NT2/D1 (cell line): Measurements from ENCODE around the gene LAIR2.
"Not testable (repeated sequence)": the region's sequence is repeated elsewhere in the genome, so short reads cannot be mapped to it uniquely, and the experiment has no call there.

Source experiments
- DNase-seq: peaks from one replicate; pipeline ENCODE4 v3.0.0-alpha.2; 2011; ENCODE audit warnings: low read depth, low spot score
- H3K27me3 ChIP-seq: 2 replicates; pipeline ENCODE4 v1.6.0; 2011; ENCODE audit warnings: mild to moderate bottlenecking; ENCODE audit not compliant: insufficient read length, insufficient read depth
- H3K36me3 ChIP-seq: 2 replicates; pipeline ENCODE4 v1.6.1; 2011; ENCODE audit warnings: mild to moderate bottlenecking, low read length, mixed read lengths; ENCODE audit not compliant: insufficient read depth, insufficient read length
- H3K4me1 ChIP-seq: 2 replicates; pipeline ENCODE4 v1.5.1; 2011; ENCODE audit not compliant: insufficient read depth, insufficient read length
- H3K4me3 ChIP-seq: 2 replicates; pipeline ENCODE4 v1.5.1; 2011; ENCODE audit warnings: low read depth; ENCODE audit not compliant: insufficient read length
- H3K9ac ChIP-seq: 2 replicates; pipeline ENCODE4 v1.6.0; 2011; ENCODE audit warnings: low read depth; ENCODE audit not compliant: insufficient read length
- H3K9me3 ChIP-seq: 2 replicates; pipeline ENCODE4 v1.5.1; 2011; ENCODE audit warnings: mild to moderate bottlenecking, low read length; ENCODE audit not compliant: insufficient read depth
- SUZ12 ChIP-seq: IDR thresholded peaks from 2 replicates; pipeline ENCODE4 v1.6.1; 2011; ENCODE audit not compliant: insufficient read length, insufficient read depth; ENCODE audit errors: extremely low read depth
- YY1 ChIP-seq: IDR thresholded peaks from 2 replicates; pipeline ENCODE4 v1.6.1; 2011; ENCODE audit not compliant: insufficient read length, insufficient read depth
- ZNF274 ChIP-seq: IDR thresholded peaks from 2 replicates; pipeline ENCODE4 v1.6.1; 2011; ENCODE audit warnings: mild to moderate bottlenecking, low read depth, low read length

The LAIR2 gene

DNA sequence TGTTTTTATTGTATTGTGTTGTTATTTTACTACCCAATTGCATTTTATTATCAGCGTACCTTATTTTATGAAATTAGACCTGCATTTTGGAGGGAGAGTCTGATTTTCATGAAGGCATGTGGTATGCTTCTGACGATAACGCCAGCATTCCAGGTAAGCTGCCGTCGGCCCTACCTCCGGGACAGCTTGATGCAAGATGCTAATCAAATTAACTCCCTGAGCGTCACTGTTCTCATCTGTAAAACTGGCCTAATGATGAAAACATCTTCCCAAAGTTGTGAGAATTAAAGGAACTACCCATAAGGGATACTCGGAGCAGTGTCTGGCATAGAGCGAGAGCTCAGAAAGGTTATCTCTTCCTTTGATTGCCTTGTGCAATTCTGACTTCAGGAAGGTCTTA lies 12.9 kb upstream of the LAIR2 start:
- H3K36me3 ChIP-seq: no peaks in the 10 kb centered on the region
- H3K4me1 ChIP-seq: peaks cover 1% of the 10 kb centered on the region
- no peak overlapping the region for H3K9ac ChIP-seq
- no peak for TF ChIP-seq ZNF274
- no peak for TF ChIP-seq YY1
- TF ChIP-seq SUZ12: no peak
- H3K9me3 ChIP-seq: no peaks in the 10 kb centered on the region
- no peaks in the 10 kb centered on the region for H3K27me3 ChIP-seq
- DNase-seq: no peak
- H3K4me3 ChIP-seq: no peak overlapping the region

DNA sequence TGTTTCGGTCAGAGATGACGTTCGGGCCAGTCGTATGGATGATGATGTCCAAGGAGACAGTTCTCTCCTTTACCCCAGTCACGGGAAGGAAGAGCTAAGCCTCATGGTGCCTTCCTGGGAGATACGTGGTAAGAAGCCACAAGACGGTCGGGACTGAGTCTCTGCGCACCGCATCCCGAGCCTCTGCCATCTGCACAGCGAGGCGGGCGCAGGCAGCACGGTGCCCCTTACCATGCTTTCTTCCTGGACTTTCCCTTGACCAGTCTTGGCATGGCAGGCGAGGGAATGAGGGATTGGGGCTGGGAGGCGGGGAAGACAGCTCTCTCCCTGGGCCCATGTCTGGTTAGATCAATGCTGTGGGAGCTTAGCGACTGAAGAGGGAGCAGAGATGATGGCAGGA lies 10.1 kb upstream of the LAIR2 start:
- Histone ChIP-seq H3K27me3 (no peaks in the 10 kb centered on the region), H3K9ac (no peak overlapping the region), H3K9me3 (no peaks in the 10 kb centered on the region), H3K36me3 (no peaks in the 10 kb centered on the region), H3K4me3 (no peak overlapping the region), H3K4me1 (peaks cover 1% of the 10 kb centered on the region)
- TF ChIP-seq YY1: no peak
- TF ChIP-seq SUZ12: no peak
- TF ChIP-seq ZNF274: no peak
- no peak for DNase-seq

DNA sequence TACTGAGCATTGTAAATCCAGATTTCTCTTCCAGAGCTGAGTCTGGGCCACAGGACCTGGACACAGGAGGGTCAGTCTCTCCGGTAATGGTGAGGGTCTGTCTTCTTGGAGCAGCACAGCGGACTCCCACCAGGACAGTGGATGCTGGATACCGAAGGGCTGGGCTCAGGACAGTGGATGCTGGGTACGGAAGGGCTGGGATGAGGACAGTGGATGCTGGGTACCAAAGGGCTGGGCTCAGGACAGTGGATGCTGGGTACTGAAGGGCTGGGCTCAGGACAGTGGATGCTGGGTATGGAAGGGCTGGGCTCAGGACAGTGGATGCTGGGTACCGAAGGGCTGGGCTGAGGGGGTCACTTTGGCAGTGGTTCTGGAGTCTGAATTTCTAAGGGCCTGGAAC lies 9.6 kb upstream of the LAIR2 start:
- H3K9ac ChIP-seq, H3K9me3 ChIP-seq, H3K27me3 ChIP-seq, H3K36me3 ChIP-seq, DNase-seq, H3K4me3 ChIP-seq, H3K4me1 ChIP-seq: not testable (repeated sequence)

DNA sequence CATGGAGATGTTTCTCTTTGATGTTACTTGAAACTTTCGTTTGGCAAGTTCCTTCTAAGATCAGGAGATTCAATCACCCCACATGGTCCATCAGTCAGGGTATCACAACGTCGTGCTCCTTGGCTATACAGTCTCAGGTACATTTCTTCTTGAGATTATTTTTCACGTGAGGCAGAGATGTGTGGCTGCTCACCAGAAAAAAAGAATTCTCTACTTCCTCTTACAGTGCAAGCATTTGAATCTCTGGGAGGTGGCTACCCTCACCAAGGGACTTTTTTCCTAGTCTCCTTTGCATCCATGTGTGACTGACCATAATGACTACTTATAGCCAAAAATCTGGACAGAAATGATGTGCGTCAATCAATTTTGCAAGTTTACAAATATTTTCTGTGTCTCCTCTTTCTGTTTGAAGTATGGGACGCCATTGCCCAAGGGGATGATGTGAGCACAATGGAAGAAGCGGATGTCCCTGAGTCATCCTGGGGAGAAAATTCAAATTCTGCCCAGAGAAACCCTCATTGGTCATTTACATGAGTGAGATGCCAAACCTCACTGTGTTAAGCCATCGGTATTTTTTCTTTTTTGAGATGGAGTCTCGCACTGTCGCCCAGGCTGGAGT lies 8.6 kb upstream of the LAIR2 start:
- Histone ChIP-seq H3K36me3 (no peaks in the 10 kb centered on the region), H3K9me3 (no peaks in the 10 kb centered on the region), H3K27me3 (no peaks in the 10 kb centered on the region), H3K4me3 (no peak overlapping the region), H3K9ac (no peak overlapping the region), H3K4me1 (peaks cover 1% of the 10 kb centered on the region)
- TF ChIP-seq ZNF274 (no peak), YY1 (no peak), SUZ12 (no peak)
- DNase-seq: no peak

DNA sequence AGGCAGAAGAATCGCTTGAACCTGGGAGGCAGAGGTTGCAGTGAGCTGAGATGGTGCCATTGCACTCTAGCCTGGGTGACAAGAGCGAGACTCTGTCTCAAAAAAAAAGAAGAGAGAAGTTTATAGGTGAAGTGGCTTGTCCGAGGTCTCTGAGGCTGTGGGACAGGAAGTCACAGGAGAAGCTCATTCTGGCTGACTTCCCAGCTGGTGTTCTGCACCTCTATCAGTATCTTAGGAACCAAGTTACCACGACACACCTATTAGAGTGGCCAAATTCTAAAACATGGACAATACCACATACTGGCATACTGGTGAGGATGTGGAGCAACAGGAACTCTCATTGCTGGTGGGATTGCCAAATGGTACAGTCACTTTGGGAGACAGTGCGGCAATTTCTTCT lies 7.3 kb upstream of the LAIR2 start:
- not testable (repeated sequence) for DNase-seq, H3K4me1 ChIP-seq, H3K9me3 ChIP-seq, H3K36me3 ChIP-seq, H3K27me3 ChIP-seq, H3K4me3 ChIP-seq, H3K9ac ChIP-seq

DNA sequence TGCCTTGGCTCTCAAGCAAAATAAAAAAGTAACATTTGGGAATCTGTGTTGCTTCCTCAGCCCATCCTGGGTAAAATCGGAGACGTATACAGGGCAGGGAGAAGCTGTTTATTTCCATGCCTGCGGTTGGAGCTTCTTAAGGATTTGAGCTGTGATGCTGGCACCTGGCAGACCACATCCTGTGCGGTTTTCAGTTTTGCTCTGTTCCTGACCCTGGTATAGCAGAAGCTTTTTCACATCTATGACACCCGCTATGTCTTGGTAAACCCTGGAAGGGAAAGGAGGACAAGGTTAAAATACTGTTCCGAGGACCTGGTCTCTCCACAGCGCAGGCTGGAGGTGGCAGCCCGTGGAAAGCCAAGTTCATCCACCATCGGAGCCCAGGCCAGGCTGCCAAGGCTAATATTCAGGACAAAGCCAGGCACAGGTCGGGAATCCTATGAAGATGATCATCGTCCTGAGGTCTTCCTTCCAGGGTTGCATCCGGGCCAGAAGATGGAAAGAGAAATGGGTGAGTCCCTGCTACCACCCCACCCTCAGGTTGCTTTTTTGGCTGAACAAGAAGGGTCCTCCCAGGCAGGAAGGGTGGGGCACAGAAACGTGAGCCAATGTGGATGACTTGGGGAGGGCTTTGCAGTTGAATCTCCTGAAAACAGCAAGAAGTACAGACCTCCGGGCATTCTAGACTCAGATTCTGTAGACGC lies 4.7 kb upstream of the LAIR2 start:
- not testable (repeated sequence) for H3K9ac ChIP-seq, DNase-seq, H3K36me3 ChIP-seq, H3K4me3 ChIP-seq, H3K9me3 ChIP-seq, H3K27me3 ChIP-seq, H3K4me1 ChIP-seq

DNA sequence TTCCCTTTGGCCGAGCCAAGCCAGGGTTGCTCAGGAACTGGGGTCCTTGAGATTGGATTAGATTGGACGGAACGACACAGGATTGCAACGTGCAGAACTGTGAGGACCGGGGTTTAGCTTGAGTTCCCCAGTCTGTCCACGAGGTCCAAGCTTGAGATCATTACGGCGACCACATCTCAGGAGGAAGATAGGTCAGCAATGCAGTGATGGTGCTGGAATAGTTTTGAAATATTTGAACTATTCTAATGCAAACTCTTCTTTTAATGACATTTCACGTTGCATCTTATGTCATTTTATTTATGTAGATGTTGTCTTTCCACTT lies 4.2 kb upstream of the LAIR2 start:
- not testable (repeated sequence) for H3K27me3 ChIP-seq, H3K4me1 ChIP-seq, H3K9ac ChIP-seq, H3K4me3 ChIP-seq, H3K36me3 ChIP-seq, H3K9me3 ChIP-seq, DNase-seq

DNA sequence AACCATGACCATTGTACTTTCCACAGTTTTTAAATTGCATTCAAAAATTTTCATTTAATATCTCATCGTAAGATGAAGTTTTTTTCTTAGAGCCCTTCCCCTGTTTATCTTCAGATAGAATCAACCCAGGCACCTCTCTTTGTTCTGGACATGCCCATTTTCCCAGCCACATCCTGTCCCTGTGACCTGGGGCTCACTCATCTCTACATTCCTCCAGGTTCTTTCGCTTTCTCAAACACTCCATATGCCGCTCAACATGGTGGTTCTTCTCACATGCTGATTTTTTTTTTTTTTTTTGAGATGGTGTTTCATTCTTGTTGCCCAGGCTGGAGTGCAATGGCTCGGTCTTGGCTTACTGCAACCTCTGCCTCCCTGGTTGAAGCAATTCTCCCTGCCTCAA lies 2.9 kb downstream of the LAIR2 start:
- not testable (repeated sequence) for DNase-seq, H3K9me3 ChIP-seq, H3K4me1 ChIP-seq, H3K9ac ChIP-seq, H3K4me3 ChIP-seq, H3K27me3 ChIP-seq, H3K36me3 ChIP-seq
